ENCODE data around the gene ZNF407.

ZNF407 gene

GRCh38 chr18:74918276-74918790 lies 320.7 kb downstream of the ZNF407 start:
- no peak overlapping the region for H3K27ac ChIP-seq (replicated peaks)
- TF ChIP-seq POLR2AphosphoS5 (IDR thresholded peaks at IDR 0.05; ENCODE audit: low read depth) (no peak), SPI1 (IDR thresholded peaks at IDR 0.05; ENCODE audit: borderline replicate concordance, low read depth) (no peak)
- H3K4me3 ChIP-seq (replicated peaks; ENCODE audit: insufficient read depth, low read length) = no peak overlapping the region
- DNase-seq (ENCODE audit: low read depth in 1 of 2, low spot score in 1 of 2) = no peak
- no peaks in the 10 kb centered on the region for H3K27me3 ChIP-seq (ENCODE audit: insufficient read depth, poor library complexity, severe bottlenecking)

- no peak overlapping the region for H3K27ac ChIP-seq (replicated peaks)
- no peak overlapping the region for H3K4me3 ChIP-seq (replicated peaks; ENCODE audit: insufficient read depth, low read length)
- DNase-seq (ENCODE audit: low read depth in 1 of 2, low spot score in 1 of 2) = no peak
- TF ChIP-seq GABPA (IDR thresholded peaks at IDR 0.05; ENCODE audit: low read depth) (no peak), REST (IDR thresholded peaks at IDR 0.05; ENCODE audit: insufficient replicate concordance, low read depth) (no peak), SPI1 (IDR thresholded peaks at IDR 0.05; ENCODE audit: borderline replicate concordance, low read depth) (no peak)
- no peaks in the 10 kb centered on the region for H3K27me3 ChIP-seq (ENCODE audit: insufficient read depth, poor library complexity, severe bottlenecking)
Measured at GRCh38 chr18:74921057-74921820, 323.6 kb downstream of the ZNF407 start.

GRCh38 chr18:74926051-74926450 lies 328.4 kb downstream of the ZNF407 start:
- Histone ChIP-seq H3K27ac (replicated peaks) (no peak overlapping the region), H3K4me3 (replicated peaks; ENCODE audit: insufficient read depth, low read length) (no peak overlapping the region), H3K27me3 (ENCODE audit: insufficient read depth, poor library complexity, severe bottlenecking) (no peaks in the 10 kb centered on the region)
- no peak for TF ChIP-seq SPI1 (IDR thresholded peaks at IDR 0.05; ENCODE audit: borderline replicate concordance, low read depth)
- no peak for TF ChIP-seq GABPA (IDR thresholded peaks at IDR 0.05; ENCODE audit: low read depth)
- no peak for TF ChIP-seq POLR2AphosphoS5 (IDR thresholded peaks at IDR 0.05; ENCODE audit: low read depth)
- no peak for TF ChIP-seq CTCF (IDR thresholded peaks at IDR 0.05; ENCODE audit: insufficient read depth, low read length)
- no peak for TF ChIP-seq REST (IDR thresholded peaks at IDR 0.05; ENCODE audit: insufficient replicate concordance, low read depth)
- DNase-seq (ENCODE audit: low read depth in 1 of 2, low spot score in 1 of 2) = no peak

GRCh38 chr18:74928194-74928968 lies 330.7 kb downstream of the ZNF407 start:
- no peak overlapping the region for H3K27ac ChIP-seq (replicated peaks)
- no peaks in the 10 kb centered on the region for H3K27me3 ChIP-seq (ENCODE audit: insufficient read depth, poor library complexity, severe bottlenecking)
- H3K4me3 ChIP-seq (replicated peaks; ENCODE audit: insufficient read depth, low read length) = no peak overlapping the region
- DNase-seq (ENCODE audit: low read depth in 1 of 2, low spot score in 1 of 2) = no peak
- no peak for TF ChIP-seq REST (IDR thresholded peaks at IDR 0.05; ENCODE audit: insufficient replicate concordance, low read depth)
- no peak for TF ChIP-seq CTCF (IDR thresholded peaks at IDR 0.05; ENCODE audit: insufficient read depth, low read length)
- no peak for TF ChIP-seq SPI1 (IDR thresholded peaks at IDR 0.05; ENCODE audit: borderline replicate concordance, low read depth)
- TF ChIP-seq POLR2AphosphoS5 (IDR thresholded peaks at IDR 0.05; ENCODE audit: low read depth) = no peak
- no peak for TF ChIP-seq GABPA (IDR thresholded peaks at IDR 0.05; ENCODE audit: low read depth)
